Activated CD4-positive, CD25-positive, alpha-beta regulatory T cell treated with anti-CD3 and anti-CD28 coated beads, Interleukin-2, amount 50 U/mL, for 72 hours (primary cell): ENCODE data around the gene RANBP17.
"Not testable (repeated sequence)": the region's sequence is repeated elsewhere in the genome, so short reads cannot be mapped to it uniquely, and the experiment has no call there.

ENCODE experiments used
- DNase-seq: peaks from one replicate; pipeline ENCODE4 v3.0.0; 2021

RANBP17 gene

GRCh38 chr5:170861917-170862766, at the start of gene RANBP17:
Gene RANBP17 (plus strand): TSS chr5:170862018.
- no peak for DNase-seq

GRCh38 chr5:170813231-170813630, 48.6 kb upstream of the RANBP17 start:
- no peak for DNase-seq

GRCh38 chr5:170817195-170817594, 44.6 kb upstream of the RANBP17 start:
- no peak for DNase-seq

GRCh38 chr5:170818232-170818631, 43.6 kb upstream of the RANBP17 start:
- no peak for DNase-seq

GRCh38 chr5:170819824-170820223, 42.0 kb upstream of the RANBP17 start:
- no peak for DNase-seq

- DNase-seq = no peak
Measured at GRCh38 chr5:170821257-170821800, 40.5 kb upstream of the RANBP17 start.

GRCh38 chr5:170826117-170826516, 35.7 kb upstream of the RANBP17 start:
- DNase-seq = no peak

GRCh38 chr5:170832241-170832640, 29.6 kb upstream of the RANBP17 start:
- no peak for DNase-seq

- not testable (repeated sequence) for DNase-seq
Measured at GRCh38 chr5:170833981-170834380, 27.8 kb upstream of the RANBP17 start.

- DNase-seq = no peak
Measured at GRCh38 chr5:170836226-170836625, 25.6 kb upstream of the RANBP17 start.

GRCh38 chr5:170843870-170844269, 17.9 kb upstream of the RANBP17 start:
- no peak for DNase-seq

- no peak for DNase-seq
Measured at GRCh38 chr5:170844651-170845050, 17.2 kb upstream of the RANBP17 start.

- DNase-seq = no peak
Measured at GRCh38 chr5:170846416-170846815, 15.4 kb upstream of the RANBP17 start.

- DNase-seq = no peak
Measured at GRCh38 chr5:170846846-170847245, 15.0 kb upstream of the RANBP17 start.

GRCh38 chr5:170848033-170848432, 13.8 kb upstream of the RANBP17 start:
- no peak for DNase-seq

- DNase-seq = no peak
Measured at GRCh38 chr5:170849374-170849773, 12.4 kb upstream of the RANBP17 start.

- DNase-seq = no peak
Measured at GRCh38 chr5:170854566-170854965, 7.3 kb upstream of the RANBP17 start.

GRCh38 chr5:170857066-170857465, 4.8 kb upstream of the RANBP17 start:
- no peak for DNase-seq

- no peak for DNase-seq
Measured at GRCh38 chr5:170860415-170860814, 1.4 kb upstream of the RANBP17 start.

GRCh38 chr5:170860818-170861666, 776 bp upstream of the RANBP17 start:
- no peak for DNase-seq

- DNase-seq = no peak
Measured at GRCh38 chr5:170861667-170861916, 226 bp upstream of the RANBP17 start.

GRCh38 chr5:170863646-170864045, 1.8 kb downstream of the RANBP17 start:
- DNase-seq = no peak

GRCh38 chr5:170865622-170866021, 3.8 kb downstream of the RANBP17 start:
- no peak for DNase-seq

GRCh38 chr5:170867825-170868224, 6.0 kb downstream of the RANBP17 start:
- no peak for DNase-seq
